DMS114 treated with DMSO at 0.1 percent for 48 hours (cell line): Measurements from ENCODE around the gene GRIP2.

Experiments used
- DNase-seq: peaks from one replicate; lab custom pipeline; 2025; ENCODE audit not compliant: unreplicated experiment; lab: John Stamatoyannopoulos, UW

The GRIP2 gene

GRCh38 chr3:14488286-14489041, 51.7 kb downstream of the GRIP2 start:
- DNase-seq = no peak

GRCh38 chr3:14487821-14488220, 52.3 kb downstream of the GRIP2 start:
- no peak for DNase-seq

- DNase-seq = no peak
Observed at GRCh38 chr3:14487086-14487485, 53.1 kb downstream of the GRIP2 start.

- no peak for DNase-seq
Observed at GRCh38 chr3:14486460-14486859, 53.7 kb downstream of the GRIP2 start.

- DNase-seq = no peak
Observed at GRCh38 chr3:14485981-14486380, 54.2 kb downstream of the GRIP2 start.

- no peak for DNase-seq
Observed at GRCh38 chr3:14484741-14485140, 55.4 kb downstream of the GRIP2 start.

GRCh38 chr3:14483286-14483685, 56.9 kb downstream of the GRIP2 start:
- DNase-seq = no peak

GRCh38 chr3:14482271-14482721, 57.8 kb downstream of the GRIP2 start:
- no peak for DNase-seq

GRCh38 chr3:14481646-14482036, 58.5 kb downstream of the GRIP2 start:
- no peak for DNase-seq

GRCh38 chr3:14481018-14481645, 59.0 kb downstream of the GRIP2 start:
- DNase-seq = no peak

GRCh38 chr3:14480207-14481017, 59.7 kb downstream of the GRIP2 start:
- no peak for DNase-seq

- DNase-seq = no peak
Observed at GRCh38 chr3:14479591-14479990, 60.6 kb downstream of the GRIP2 start.

- DNase-seq = no peak
Observed at GRCh38 chr3:14478956-14479550, 61.1 kb downstream of the GRIP2 start.

GRCh38 chr3:14477311-14477935, 62.7 kb downstream of the GRIP2 start:
- DNase-seq = no peak

- DNase-seq = no peak
Observed at GRCh38 chr3:14476583-14477265, 63.4 kb downstream of the GRIP2 start.

- no peak for DNase-seq
Observed at GRCh38 chr3:14475621-14476020, 64.5 kb downstream of the GRIP2 start.

- DNase-seq = no peak
Observed at GRCh38 chr3:14474363-14475081, 65.6 kb downstream of the GRIP2 start.

- no peak for DNase-seq
Observed at GRCh38 chr3:14473411-14473891, 66.7 kb downstream of the GRIP2 start.

- no peak for DNase-seq
Observed at GRCh38 chr3:14472471-14473351, 67.4 kb downstream of the GRIP2 start.
